G401.6 (cell line): Measurements from ENCODE around the gene SIPA1L3.

Experiments used
- FAIRE-seq: peaks from 2 replicates; lab custom pipeline; 2012; peaks lifted over from hg19 to GRCh38; lab: Jason Lieb, UNC

SIPA1L3 gene

DNA sequence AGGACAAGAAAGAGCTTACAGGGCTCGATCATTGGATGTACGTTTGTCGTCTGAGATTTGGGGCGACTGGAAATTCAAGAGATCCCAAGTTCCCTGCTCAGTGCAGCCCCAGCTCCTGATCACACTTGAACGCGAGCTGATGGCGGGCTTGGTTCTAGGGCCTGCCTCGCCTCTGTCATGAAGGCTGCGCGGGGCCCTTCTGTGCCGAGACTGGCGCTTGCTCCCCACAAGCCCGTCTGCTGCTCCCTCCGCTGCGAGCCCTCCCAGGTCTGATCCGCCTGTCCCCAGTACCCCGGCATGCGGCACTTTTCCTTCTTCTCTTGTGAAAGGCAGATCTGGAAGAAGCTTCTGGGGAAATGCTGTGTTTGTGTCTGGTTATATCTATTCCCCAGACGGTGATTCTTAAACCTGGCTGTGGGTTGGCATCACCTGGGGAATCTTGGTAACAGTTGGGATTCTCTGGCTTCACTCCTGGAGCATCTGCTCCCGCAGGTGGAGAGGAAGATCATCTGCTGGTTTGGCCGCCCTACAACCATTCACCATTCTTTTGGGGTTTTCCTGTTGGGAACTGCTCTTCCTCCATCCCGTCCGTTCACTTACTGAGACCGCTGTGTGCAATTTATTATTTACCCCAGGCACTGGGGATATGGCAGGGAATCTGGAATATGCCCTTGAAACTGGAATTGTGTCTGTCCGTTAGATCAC lies 43.6 kb downstream of the SIPA1L3 start:
- FAIRE-seq, result no peak

- FAIRE-seq, result no peak
Observed at GRCh38 chr19:37951816-37952210, 44.8 kb downstream of the SIPA1L3 start.

DNA sequence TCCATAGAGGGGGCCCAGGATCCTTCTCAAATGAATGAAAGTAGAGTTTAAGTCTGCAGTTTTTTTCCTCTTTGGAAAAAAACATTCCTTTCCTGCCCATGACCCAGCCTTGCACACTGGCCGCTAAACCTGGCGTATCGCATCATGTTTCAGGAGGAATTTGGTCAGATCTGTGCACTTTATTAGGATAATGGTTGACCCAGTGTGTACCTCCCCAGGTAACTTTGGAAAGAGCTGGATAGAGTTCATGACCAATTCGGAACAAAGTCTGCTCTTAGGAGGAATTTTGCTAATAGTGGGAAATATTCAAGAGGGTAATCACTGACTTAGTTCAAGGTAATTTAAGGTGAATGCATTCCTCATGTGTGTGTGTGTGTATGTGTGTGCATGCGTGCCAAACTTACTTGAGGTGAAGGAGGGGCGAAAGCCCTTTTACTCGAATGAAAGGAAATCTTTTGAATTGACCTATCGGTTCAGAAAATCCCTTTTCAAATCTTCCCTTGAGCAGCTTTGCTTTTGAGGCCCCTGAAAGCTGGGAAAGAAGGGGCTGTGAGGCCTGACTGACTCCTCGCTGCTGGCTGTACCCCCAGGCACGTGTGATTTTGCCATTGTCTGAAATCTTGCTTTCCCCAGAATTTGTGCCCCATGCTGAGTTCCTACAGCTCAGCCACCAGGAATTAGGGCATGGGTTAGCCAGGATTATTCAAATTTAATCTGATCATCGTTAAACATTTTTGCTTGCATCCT lies 46.3 kb downstream of the SIPA1L3 start:
- no peak for FAIRE-seq

DNA sequence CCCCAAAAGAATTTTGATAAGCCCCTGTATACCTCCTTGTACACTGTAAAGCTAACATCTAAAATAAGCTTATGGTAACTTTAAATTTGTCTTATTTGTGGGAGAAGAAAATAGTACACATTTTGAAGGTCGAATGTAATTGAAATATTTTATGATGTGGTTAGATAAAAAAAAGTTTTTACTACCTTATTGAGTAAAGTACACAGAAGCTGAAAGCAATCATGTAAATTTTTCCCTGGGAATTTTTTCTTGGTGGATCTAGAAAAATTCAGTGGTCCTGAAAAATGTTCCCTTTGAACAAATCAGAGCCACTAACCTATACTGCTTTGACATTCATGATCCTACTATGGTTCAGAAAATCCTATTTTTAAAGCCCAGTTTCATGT lies 46.9 kb downstream of the SIPA1L3 start:
- FAIRE-seq, result no peak

DNA sequence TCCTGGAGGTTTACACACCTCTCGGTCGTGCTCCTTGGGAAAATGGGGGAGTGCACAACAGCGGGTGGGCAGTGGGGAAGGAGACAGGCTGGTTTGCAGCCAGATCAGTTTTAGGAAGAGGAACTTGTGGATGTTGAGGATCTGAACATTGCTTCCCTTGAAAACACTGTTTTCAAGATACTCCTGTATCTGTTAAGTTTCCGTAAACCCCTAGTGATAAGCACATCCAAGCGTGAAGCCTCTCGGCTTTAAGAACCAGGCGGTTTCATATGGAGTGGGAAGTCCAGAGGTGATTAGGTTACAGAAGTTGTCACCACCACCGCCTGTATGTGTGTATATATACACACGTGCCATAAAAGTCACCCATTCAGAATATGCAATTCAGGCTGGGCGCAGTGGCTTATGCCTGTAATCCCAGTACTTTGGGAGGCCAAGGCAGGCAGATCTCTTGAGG lies 47.4 kb downstream of the SIPA1L3 start:
- no peak for FAIRE-seq

GRCh38 chr19:37955986-37956385 lies 49.0 kb downstream of the SIPA1L3 start:
- FAIRE-seq, result no peak

GRCh38 chr19:37957176-37957575 lies 50.2 kb downstream of the SIPA1L3 start:
- FAIRE-seq, result no peak

GRCh38 chr19:37959665-37960114 lies 52.7 kb downstream of the SIPA1L3 start:
- FAIRE-seq, result no peak

DNA sequence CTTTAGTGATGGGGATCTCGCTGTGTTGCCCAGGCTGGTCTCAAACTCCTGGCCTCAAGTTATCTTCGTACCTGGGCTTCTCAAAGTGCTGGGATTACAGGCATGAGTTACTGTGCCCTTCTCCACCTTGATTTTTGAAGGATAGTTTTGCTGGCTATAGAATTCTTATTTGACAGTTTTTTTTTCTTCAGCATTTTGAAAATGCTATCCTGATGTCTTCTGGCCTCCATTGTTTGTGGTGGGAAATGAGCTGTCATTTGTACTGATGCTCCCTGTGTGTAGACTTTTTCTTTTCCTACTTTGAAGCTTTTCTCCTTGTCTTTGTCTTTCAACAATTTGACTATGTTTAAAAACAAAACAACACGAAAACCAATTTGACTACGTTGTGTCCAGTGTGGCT lies 54.2 kb downstream of the SIPA1L3 start:
- no peak for FAIRE-seq

GRCh38 chr19:37963190-37963936 lies 56.4 kb downstream of the SIPA1L3 start:
- no peak for FAIRE-seq

DNA sequence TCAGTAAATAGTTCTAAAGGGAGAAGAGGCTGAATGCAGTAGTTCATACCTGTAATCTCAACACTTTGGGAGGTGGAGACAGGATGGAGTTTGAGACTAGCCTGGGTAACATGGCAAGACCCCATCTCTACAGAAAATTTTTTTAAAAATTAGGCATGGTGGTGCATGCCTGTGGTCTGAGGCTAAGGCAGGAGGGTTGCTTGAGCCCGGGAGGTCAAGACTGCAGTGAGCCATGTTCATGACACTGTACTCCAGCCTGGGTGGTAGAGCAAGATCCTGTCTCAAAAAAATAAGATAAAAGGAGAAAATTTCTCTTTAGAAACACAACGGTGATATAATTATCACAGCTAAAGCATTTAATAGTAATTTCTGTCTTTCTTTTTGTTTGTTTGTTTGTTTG lies 57.1 kb downstream of the SIPA1L3 start:
- FAIRE-seq, result no peak

- no peak for FAIRE-seq
Observed at GRCh38 chr19:37966211-37966661, 59.2 kb downstream of the SIPA1L3 start.

DNA sequence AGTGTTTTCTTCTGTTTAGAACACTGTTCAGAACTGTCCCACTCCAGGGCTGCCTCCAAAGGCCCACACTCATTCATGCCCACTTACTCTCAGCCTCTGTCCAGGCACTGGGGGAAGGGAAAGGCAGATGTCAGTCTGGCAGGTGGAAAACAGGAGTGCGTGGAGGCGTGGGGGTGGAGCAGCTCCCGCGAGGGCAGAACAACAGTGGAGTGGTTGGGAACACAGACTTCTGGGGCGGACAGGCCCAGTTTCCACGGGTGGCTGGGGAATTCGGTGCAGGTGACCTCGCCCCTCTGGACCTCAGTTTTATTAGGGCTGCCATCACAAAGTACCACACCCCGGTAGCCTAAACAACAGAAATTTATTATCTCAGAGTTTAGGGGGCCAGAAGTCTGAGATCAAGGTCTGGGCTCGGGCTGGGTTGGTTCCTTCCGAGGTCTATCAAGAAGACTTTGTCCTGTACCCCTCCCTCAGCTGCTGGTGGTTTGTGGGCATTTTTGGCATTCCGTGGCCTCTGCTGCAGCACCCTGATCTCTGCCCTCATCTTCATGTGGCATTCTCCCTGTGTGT lies 59.7 kb downstream of the SIPA1L3 start:
- no peak for FAIRE-seq

DNA sequence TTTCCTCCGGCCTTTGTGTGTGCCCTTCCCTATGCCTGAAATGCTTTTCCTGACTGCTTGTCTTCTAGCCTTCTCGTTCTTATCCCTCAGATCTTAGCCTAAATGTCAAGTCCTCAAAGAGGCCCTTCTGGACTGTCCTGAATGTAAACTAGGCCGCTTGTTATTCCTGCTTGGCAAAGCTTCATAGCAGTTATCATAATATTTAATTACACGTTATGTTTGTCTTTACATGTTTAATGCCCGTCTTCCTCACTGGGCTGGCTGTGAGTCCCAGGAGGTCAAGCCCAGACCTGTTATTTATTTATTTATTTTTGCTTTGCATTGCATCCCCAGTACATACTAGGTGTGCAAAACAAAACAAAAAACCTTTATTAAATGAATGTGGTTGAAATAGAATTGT lies 62.7 kb downstream of the SIPA1L3 start:
- FAIRE-seq, result no peak

DNA sequence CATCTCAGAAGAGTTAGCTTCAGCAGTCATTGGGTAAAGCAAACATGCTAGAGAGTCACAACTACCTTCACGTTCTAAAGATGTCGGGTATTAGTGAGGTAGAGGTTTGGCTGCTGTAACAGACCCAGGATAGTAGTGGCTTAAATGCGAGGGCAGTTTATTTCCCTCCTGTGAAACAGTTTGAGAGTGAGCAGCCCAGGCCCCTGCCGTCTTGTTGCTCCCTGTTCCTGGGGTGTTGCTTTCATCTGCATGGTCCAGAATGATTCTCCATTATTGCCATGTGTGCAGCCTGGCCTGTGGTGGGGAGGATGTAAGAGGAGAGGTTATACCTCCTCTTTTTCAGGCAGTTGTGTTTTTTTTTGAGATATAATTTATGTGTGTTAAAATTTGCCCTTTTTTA lies 63.7 kb downstream of the SIPA1L3 start:
- FAIRE-seq, result no peak

GRCh38 chr19:37972803-37973202 lies 65.8 kb downstream of the SIPA1L3 start:
- FAIRE-seq, result no peak

GRCh38 chr19:37973666-37974065 lies 66.7 kb downstream of the SIPA1L3 start:
- no peak for FAIRE-seq

DNA sequence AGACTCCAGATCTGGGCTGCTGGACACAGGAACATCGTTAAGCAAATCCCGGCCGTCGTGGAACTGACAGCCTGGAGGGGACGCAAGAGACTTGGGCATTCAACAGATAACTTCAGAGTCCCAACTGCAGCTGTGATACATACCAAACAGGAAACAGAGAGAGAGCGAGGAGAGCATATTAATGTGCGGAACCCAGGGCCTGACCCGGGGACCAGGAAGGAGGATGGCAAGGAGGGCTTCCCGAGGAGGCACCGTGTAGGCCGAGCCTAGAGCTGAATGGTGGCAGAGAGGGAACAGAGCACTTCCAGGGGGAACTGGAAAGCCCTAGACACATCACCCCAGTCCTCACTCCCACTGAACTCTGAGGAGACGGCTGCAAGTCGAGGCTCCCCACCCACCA lies 68.1 kb downstream of the SIPA1L3 start:
- FAIRE-seq, result no peak

- no peak for FAIRE-seq
Observed at GRCh38 chr19:37975596-37976515, 68.8 kb downstream of the SIPA1L3 start.

GRCh38 chr19:37977391-37977790 lies 70.4 kb downstream of the SIPA1L3 start:
- FAIRE-seq, result no peak

- no peak for FAIRE-seq
Observed at GRCh38 chr19:37977992-37978391, 71.0 kb downstream of the SIPA1L3 start.
